DLD1 (cell line): Measurements from ENCODE around the gene COG5.
"Not testable (repeated sequence)": the region's sequence is repeated elsewhere in the genome, so short reads cannot be mapped to it uniquely, and the experiment has no call there.

Experiments
- in situ Hi-C: cut with HindIII; loops from 2 replicates; pipeline ENCODE4 v1.10.0; 2017; ENCODE audit warnings: low sequenced_read_pairs

COG5 gene

DNA sequence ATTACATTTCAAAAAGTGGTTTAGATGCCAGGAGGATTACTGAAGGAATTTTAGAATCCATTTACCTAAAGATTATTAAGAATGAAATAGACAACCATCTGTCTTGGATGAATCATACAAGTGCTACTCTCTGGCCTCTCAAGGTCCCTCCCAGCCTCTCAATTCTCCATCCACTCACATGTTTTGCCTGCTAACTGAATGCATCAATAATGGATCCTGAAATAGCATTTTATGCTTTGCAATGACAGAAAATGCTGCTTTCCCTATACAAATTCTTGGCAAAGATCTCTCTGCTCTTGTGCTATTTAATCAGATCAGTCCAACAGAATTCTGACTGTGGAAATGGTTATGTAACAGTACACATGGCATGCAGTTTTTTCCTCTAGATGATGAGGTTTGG, 326.9 kb downstream of the COG5 start:
- in situ Hi-C loops = no loop called here

DNA sequence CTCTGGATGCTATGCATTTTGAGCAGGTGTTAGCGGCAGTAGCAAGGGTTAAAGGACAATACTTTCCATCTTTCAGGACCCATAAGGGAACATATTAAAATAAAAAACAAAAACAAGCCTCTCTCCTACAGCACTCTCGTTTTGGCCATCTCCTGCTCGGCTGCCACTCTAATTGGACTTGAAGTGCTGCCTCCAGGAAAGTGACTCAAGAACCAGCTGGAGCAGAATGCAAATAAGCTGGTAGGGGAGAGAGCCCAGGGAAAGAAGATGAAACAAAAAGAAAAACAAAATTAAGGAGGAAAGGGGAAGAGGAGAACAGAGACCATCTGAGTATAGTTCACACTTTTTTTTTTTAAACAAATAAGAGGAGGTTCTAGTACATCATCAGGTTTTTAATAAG, 329.3 kb downstream of the COG5 start:
- in situ Hi-C loops = no loop called here

DNA sequence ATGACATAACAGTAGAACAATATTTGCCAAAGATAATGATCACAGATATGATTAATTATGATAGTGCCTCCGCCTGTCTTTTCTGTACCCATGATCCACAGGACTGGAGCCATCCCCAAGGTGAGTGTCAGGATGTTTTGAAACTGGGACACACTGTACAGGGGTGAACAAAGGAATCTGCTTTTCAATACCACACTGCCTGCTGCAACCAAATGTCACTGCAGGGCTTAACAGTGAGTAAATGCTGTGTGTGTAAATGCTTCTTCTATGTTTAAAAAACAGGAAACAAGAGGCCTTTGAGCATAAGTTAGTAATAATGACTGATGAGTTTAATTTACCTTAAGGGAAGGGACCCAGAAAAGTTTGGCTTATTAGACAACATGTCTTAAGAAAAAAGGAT, 329.7 kb downstream of the COG5 start:
- in situ Hi-C loops = no loop called here

DNA sequence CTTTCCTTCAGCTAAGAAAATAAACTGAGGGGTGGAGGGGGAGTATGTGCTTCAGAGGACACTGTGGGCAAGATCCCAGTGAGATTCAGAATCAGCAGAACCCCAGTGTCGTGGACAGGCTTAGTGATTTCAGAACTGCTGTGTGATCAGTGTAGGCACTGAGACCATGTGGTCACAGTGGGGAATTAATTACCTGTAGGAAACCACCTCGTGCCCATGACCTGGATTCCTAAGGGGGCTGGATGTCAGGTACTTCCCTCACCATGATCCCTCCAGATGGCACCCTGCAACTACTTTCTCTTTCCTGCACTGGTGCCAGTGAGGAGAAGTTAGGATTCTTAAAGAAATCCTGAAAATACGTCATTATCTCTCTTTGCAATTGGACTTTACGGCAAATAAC, 330.5 kb downstream of the COG5 start:
- in situ Hi-C loops = no loop called here

DNA sequence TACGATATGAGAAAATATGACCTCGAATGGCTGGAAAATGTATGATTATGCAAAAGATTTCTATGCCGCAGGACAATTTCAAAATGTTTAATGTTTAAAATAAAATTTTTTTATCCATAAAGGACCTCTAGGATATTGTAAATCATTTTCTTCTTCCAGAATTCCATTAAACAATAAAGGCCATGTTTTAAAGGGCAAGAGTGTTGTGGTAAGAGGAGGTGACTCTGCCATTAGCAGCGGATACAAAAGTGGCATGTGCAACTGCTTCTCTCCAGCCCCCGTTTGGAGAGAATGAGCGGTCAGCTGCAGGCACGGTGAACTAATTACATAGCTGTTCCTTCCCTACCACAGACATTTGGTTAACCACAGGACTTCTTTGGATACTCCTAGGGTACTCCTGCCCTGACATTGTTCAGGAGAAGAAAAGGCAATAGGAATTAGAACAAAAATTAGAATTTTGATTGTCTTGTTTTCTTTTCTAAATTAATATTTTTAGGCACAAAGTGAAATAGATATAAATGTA, 331.1 kb downstream of the COG5 start:
- in situ Hi-C loops = no loop called here

DNA sequence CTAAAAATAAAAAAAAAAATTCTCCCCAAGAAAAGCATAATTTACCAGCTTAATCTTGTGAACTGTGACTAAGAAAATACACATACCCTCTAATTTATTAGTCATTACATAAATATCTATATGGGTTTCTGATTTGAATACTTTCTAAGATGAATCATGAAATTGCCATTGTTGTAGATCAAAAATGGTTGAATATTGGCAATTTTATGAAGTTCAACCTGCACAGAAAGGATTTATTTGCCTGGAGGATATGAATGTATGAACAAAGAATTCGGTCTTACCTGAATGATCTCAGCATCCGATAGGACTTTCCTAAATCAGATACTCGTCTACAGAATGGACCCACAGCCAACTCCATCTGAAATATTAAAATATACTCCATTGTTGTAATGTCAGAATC, 333.4 kb downstream of the COG5 start:
- in situ Hi-C loops = no loop called here

DNA sequence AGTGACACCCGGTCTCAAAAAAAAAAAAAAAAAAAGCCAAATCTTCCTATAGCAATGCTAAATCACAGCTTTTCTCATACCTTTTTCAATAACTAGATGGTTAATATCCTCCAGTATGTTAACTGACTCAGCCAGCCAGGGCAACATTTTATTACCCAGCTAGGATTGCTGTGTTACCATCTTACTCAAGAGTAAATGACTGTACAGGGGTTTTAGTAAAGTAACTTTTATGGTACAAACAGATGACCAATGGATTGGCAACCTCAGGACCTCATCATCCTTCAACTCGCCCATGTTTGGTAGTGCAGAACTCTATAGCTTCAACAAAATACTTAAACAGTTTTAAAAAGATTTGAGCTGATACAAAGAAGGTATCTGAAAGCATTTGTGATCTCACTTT, 335.4 kb downstream of the COG5 start:
- in situ Hi-C loops = no loop called here

DNA sequence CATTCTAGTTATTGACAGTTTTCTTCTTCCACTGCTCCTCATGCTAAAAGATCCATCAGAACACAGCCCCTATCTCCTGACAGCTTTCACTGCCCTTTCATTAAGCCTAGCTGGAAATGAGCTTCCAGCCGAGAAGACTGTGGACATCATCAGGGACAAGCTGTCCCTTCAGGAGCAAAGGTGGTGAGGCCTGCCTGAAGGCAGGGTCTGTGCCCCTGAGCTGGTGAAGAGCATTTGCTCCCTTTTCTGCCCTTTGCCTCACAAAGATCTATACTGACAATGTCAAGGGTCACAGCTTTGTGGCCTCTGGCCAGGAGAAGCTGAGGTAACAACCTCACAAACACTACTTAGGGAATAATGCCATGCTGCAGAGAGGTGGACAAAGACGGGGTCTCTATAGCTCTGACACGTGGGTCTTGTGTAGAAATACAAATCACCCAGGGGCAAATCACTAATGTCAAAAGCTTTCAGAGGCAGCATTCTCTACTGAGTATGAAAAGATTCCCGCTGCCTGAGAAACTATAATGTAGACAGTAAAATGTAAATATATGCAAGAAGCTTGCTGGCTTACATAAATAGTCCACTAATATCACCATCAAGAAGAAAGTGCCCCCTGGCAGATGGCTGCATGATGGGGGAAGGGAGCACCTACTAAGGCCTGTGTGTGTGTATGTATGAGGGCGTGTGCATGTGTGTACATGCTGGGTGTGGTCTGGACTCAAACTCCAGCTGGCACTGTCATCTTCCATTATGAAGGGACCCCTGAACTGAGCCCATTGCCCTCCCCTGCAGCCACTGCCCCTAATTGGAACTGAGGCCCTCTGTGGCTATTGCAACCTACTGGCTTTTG, 339.1 kb downstream of the COG5 start:
- in situ Hi-C loops = no loop called here

DNA sequence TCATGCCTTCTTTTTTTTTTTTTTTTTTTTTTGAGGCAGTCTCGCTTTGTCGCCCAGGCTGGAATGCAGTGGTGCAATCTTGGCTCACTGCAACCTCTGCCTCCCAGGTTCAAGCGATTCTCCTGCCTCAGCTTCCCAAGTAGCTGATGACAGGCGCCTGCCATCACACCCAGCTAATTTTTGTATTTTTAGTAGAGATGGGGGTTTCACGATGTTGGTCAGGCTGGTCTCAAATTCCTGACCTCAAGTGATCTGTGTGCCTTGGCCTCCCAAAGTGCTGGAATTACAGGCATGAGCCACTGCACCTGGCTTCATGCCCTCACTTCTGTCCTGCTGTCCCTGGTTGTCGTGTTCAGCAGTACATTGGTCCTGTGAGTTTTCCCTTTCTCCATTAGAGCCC, 342.9 kb downstream of the COG5 start:
- in situ Hi-C loops = not testable (repeated sequence)

DNA sequence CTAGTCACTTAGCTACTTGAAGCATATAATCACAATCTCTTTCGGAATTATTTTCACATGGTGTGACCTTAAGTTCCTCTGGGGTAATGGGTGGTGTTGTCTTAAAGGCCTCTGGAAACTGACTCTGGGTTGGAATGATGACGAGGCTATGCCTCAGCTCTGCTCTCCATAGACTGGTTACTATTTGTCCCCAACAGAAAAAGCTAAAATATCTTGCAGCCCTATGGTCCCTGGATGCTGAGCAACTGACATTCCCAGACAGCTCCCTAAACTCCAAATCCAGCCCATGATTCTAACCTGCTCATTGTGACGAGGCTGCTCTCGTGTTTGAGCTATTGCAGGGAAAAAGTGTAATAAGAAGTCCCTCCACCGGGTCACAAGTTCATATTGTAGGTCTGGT, 343.4 kb downstream of the COG5 start:
- in situ Hi-C loops = no loop called here

DNA sequence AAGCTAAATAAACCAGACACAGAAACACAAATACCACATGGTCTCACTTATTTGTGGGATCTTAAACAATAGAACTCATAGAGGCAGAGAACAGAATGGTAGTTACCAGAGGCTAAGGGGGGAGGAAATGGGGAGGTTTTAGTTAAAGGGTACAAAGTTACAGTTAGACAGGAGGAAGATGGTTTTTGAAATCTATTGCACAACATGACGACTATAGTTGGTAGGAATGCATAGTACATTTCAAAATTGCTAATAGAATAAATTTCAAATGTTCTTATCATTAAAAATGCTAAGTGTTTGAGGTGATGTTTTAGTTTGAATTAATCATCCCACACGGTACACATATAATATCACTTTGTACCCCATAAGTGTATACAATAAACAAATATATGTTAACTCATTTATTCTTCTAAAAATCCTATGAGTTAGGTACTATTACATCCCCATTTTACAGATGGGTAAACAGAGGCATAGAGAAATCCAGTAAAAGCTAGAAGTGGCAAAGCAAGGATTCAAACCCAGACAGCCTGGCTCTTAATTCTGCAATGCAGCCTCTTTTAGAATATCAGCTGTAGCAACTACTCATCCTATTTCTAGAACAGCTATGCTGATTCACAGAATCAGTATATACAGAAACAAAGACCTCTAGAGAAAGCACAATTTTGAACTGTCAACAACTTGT, 344.0 kb downstream of the COG5 start:
- in situ Hi-C loops = no loop called here

DNA sequence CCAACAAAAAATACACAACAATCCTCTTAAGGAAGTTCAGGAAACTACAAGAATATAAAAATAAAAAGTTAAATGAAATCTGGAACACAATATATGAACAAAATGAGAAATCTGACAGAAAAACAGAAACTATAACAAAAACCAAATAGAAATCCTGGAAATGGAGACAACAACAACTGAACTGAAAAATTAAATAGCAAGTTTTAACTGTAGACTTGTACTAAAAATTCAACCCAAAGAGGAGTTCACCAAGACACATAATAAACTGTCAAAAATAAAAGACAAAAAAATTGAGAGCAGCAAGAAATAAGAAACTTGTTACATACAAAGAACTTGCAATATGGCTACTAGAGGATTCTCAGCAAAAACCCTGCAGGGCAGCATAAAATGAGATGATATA, 349.8 kb downstream of the COG5 start:
- in situ Hi-C loops = no loop called here

DNA sequence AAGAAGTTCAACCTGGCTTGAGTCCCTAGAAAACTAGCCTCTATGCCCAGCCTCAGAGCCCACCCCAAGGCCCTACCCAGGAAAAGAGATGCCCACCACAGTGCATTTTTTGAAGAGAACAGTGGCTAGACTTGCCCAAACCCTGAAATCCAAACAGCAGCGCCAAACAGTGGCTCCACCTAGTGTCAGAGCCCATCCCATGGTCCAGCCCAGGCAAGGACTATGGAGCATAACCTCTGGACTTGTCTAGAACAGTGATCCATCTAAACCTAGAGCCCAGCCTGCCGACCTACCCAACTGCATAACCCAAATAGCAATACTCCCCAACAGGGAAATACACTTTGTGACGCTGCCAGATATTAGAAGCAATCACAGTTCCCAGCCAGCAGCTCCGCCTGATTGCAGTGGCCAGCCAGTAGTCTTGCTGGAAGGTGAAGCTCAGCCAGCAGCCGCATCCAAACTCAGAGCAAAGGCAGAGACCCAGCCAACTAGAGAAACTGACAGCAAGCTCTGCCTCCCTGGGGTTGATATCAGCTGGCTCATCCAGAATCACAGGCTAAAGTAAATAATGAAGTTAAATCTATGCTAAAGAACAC, 350.4 kb downstream of the COG5 start:
- in situ Hi-C loops = no loop called here

DNA sequence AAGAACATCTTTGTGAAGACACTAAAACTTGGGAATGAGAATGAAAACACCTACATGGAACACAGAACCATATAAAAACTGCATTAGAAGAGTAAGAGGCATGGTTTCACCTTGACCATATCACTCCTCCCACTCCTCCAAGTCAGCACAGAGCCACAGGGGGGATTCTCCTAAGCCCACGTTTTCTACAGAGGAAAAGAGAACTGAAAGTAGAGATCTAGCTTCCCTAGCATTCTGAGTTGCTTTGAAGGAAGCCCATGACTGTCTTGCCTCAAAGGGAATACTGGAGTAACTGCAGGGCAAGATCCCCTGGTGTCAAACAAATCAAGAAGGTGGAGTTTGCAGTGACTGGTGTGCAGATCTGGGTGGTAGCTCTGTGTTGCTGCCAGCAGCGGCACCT, 351.0 kb downstream of the COG5 start:
- in situ Hi-C loops = no loop called here

DNA sequence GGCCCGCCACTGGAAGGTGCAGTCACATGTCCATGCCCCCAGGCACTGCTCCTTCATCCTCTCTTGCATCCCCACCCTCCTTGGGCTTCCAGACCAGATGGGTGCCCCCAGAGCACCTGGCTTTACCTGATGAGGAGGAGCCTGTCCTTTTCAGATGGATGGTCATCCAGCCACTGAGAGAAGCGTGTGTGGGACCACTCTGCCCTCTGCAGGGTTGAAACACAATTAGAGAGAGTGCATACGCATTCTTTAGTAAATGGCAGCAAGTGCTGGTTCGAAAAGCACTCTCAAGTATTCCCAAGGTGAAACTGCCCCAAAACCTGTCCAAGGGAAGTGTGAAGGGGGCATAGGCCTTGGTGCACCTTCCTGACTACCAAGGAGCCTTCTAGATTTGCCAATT, 353.3 kb downstream of the COG5 start:
- in situ Hi-C loops = no loop called here

DNA sequence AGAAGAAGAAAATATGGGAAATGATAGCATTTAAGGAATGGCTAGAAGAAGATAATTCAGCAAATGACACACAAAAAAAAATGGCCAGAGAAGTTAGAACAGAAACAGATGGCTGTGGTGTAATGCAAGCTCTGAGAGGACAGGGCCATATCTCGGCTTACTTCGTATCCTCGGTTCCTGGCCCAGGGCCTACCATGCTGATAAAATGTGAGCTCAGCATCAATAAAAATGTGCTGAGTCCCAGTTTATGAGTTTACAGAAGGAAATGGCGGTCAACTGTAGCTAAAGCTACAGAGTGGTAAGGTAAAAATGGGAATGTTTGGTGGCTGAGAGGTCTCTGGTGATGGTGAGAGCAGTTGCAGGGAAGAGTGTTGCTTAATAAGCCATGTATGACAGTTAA, 354.2 kb downstream of the COG5 start:
- in situ Hi-C loops = no loop called here

DNA sequence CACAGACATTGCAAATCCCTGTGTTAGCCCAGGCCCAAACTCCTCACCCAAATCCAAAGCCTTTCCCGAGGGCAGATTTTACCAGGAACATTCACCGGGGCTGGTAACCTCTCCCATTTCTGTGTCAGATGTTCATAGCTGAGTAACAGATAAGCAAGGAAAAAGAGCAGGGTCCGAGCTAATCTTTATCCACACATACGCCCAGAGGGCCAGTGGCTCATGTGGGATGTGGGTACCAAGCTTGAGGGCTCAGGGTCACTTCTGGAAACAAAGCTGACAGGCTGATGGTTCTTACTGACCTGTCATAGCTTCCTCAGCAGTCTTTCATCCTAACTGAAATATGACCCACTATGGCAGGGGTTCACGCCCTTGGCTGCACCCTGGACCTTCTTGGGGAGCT, 355.2 kb downstream of the COG5 start:
- in situ Hi-C loops = no loop called here

DNA sequence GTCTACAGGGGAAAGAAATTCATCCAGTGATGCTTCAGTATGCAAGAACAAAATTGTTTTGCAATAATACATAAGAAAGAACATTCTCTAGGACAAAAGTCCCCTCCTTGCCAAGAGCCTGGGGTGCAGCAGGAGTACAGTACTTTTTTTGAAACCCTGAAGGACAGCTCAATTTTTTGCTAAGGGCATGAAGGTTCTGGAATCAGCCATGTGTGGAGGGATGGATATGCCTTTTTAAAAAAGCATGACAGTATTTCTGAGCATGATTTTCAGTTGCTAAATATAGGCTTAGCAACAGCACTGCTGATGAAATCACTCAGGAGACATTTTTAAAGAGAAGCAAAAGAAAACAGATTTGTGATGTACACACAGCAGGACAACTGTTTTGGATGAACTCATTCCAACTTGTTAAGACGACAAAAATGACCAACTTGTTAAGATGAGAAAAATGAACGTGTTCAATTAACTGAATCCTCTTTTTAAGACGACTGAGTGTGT, 355.6 kb downstream of the COG5 start:
- in situ Hi-C loops = no loop called here

DNA sequence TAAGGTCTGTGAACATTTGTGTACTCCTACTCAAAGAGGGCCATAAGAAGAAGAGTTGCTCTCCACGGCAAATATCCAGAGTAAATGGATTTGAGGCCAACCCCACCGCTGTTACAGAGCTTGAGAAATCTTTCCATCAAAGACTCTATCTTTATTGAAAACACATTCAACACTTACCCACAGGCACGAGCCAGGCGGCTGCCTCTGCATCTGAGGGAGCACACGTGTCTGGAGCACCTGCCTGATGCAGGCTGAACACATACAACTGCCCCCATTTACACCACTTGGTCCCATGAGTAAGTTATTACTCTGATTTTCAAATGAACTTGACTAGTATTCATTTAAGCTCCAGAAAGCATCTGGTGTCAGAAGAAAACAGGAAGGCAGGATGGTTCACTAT, 356.3 kb downstream of the COG5 start:
- in situ Hi-C loops = no loop called here

DNA sequence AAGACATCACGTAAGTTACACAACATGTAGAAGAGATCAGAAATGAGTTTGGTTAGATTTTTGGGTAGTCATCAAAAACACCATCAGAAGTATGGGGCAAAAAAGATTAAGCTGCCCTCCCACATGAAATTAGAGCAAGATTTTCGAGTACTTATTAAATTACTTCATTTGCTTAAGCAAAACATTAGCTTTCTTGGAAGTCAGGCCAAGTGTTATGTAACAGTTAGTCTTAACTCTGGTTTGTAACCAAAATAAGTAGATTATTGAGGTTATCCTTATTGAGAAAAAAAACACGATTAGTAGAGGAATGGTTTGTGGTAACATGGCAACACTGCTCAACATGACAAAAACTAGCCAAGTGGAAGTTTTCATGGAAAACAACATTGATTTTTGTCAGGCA, 357.0 kb downstream of the COG5 start:
- in situ Hi-C loops = no loop called here

DNA sequence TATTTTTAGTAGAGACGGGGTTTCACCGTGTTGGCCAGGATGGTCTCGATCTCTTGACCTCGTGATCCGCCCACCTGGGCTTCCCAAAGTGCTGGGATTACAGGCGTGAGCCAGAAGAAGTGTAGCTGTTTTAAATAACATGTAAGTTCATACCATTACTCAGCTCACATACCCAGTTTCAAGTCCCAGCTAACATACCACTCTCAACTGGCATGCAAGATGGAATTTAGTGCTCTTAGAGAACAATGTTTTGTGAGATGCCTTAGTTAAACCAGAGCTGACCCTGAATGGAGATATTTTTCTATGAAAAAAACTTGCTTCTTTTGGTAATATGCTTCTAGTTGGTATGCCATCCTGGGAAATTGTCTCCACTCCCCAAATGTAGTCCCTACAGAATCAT, 357.6 kb downstream of the COG5 start:
- in situ Hi-C loops = no loop called here

DNA sequence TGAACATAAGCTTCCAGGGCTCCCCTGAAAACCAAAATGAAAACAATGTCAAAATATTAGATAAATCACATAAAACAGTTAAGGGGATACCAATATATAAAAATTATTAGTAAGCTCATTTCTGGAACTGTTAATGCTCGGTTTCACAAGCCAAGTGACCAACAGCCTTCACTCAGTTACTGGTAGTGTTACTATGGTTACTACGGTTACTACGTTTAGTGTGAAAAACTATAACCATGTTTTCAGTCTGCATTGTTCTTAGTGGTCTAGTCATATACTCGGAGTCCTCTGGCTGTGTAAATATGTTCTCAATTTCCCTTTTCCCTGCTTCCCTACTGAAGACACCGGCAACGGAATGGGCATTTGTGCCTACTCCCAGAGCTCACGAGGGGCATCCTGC, 360.1 kb downstream of the COG5 start:
- in situ Hi-C loops = no loop called here
